Measurements from ENCODE around the gene RBMS1.

The RBMS1 gene

GRCh38 chr2:160268151-160268781, 225.3 kb downstream of the RBMS1 start:
- DNase-seq: no peak

- DNase-seq: no peak
Measured at GRCh38 chr2:160267692-160268091, 225.9 kb downstream of the RBMS1 start.

DNA sequence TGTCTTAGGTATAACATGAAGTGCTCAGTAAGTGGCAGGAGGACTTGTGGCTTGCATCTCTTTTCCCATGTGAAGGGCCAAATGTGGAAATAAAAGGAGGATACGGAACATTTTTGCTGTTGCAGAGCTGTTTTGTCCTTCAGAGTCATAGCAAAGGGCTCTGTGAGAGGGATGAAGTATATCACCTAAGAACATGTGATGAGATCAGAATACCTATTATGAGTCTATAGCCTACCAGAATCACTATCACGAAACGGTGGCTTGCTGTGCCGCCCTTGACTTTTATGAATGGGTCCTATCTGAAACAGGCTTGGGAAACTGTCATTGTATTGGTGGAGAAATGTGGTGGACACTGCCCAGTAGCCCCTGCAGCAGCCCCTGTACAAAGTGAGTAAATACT, 226.6 kb downstream of the RBMS1 start:
- no peak for DNase-seq

DNA sequence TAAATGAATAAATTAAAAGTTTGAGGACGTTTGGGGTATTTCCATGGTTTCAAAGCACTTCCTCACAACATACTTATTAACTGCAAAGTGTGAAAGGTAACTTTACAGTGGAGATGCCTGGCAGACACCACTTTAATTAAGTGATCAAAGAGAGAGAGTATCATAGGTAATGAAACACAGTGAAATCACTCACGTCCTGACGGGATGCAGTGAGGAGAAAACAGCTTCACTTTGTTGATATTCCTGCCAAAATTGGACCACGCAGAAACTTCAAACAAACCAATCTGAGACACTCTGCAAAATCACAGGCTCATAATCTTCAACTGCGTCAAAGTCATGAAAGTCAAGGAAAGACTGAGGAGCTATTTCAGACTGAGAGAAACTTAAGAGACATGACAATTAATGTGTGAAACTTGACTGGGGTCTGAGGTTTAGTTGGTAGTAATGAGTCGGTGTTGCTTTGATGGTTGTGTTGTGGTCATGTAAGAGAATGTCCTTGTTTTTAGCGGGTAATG, 227.5 kb downstream of the RBMS1 start:
- no peak for DNase-seq

DNA sequence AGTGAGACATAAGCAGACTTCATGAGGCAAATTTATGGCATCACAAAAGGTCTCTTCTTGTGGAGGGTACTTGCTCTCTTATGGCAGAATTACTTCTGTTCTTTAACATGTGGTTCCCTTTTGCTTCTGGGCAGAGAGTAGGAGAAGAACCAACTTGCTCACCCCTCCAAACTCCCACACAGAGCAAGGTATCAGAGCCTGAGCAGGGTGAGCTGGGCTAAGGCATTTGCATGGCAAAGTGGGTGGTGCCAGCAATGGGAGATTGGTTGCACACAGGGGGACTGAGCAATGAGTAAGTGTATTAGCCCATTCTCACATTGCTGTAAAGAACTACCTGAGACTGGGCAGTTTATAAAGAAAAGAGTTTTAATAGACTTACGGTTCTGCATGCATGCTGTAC, 229.3 kb downstream of the RBMS1 start:
- no peak for DNase-seq

GRCh38 chr2:160261732-160262131, 231.9 kb downstream of the RBMS1 start:
- DNase-seq: no peak

GRCh38 chr2:160258492-160258805, 235.2 kb downstream of the RBMS1 start:
- DNase-seq: no peak

- DNase-seq: no peak
Measured at GRCh38 chr2:160257743-160258491, 235.7 kb downstream of the RBMS1 start.

GRCh38 chr2:160257041-160257742, 236.4 kb downstream of the RBMS1 start:
- no peak for DNase-seq

DNA sequence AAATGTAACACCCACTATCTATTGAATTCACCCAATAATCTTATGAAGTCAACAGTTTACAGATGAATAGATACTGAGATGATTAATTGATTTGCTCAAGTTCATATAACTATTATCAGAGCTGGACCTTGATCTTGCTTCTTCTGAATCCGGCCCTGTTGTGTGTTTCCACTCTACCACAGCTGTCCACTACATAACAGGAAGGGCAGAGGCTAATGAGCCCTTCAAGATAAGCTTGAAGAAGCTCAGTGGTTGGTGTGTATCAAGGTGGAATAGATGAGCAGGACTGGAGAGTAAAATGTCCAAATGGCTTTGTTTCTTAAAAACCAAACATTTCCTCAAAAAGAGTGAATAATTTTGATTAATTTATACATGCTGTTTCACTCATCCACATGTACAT, 237.1 kb downstream of the RBMS1 start:
- no peak for DNase-seq

GRCh38 chr2:160255408-160255807, 238.2 kb downstream of the RBMS1 start:
- DNase-seq: no peak

- no peak for DNase-seq
Measured at GRCh38 chr2:160254189-160254762, 239.3 kb downstream of the RBMS1 start.

- no peak for DNase-seq
Measured at GRCh38 chr2:160253440-160254188, 240.0 kb downstream of the RBMS1 start.

GRCh38 chr2:160252900-160253299, 240.7 kb downstream of the RBMS1 start:
- no peak for DNase-seq

- no peak for DNase-seq
Measured at GRCh38 chr2:160252278-160252887, 241.2 kb downstream of the RBMS1 start.

GRCh38 chr2:160251569-160251968, 242.0 kb downstream of the RBMS1 start:
- no peak for DNase-seq

DNA sequence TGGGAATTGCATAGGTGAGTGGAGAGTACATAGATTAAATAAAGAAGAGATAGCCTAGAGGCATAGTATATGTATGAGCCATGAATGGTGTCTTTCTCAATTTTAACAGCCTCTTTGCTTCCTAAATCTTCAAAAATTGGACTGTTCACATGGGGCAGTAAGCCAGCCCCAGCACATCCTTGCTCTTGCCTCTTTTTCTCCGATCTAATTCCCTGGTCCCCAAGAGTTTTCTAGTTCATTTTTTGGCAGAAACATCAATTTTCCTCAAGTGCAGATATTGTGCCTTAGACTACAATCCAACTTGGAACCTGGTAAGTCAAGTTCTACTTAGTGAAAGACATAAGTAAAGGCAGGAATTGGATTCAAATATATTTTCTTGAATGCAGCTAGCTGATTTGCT, 243.7 kb downstream of the RBMS1 start:
- no peak for DNase-seq

- DNase-seq: no peak
Measured at GRCh38 chr2:160247296-160248035, 246.1 kb downstream of the RBMS1 start.

DNA sequence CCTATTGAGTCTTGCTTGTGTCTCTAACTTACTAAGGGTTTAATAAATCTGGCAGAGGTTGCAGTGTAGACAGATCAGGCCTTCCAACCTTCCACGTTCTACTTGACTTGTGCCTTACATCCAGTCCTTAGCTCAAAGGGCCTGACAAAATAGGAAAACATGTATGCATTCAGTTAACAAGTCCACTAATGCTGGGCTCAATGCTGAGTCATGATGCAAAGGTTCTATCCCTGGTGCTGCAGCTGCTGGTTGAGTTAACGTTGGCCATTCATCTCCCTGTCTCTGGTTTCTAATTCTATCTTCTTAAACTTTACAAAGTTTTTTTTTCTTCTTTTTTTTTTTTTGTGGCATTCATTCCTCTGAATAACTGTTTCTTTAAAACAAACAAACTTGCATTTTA, 247.3 kb downstream of the RBMS1 start:
- DNase-seq: no peak

- DNase-seq: no peak
Measured at GRCh38 chr2:160245614-160246155, 247.9 kb downstream of the RBMS1 start.

- no peak for DNase-seq
Measured at GRCh38 chr2:160242893-160243564, 250.6 kb downstream of the RBMS1 start.

All from SIG-M5 (cell line).